Right renal cortex interstitium (tissue), 3 donors: ENCODE measurements around the gene TEDC1. TPM values are rescaled to one million over a fixed set of nuclear protein-coding genes. Genes with fewer than 3 reads are reported as not detected.

Experiments used
- DNase-seq, 3 donors: peaks; one replicate each; pipeline ENCODE4 v3.0.0-alpha.2; 2013; ENCODE audit warnings: low read depth in 3 of 3, low spot score in 2 of 3
- polyA plus RNA-seq, 3 donors: library from polyadenylated mRNA; unstranded; fragments of 120-200 nt; gene quantifications; one replicate each; pipeline ENCODE4 v1.2.1, GENCODE V29; 2013; ENCODE audit not compliant: insufficient read length in 3 of 3

The TEDC1 gene
- polyA plus RNA-seq, 3 donors = 3.8 to 6.3 (median 4.7) TPM

GRCh38 chr14:105456736-105457617 is 34.1 kb upstream of the TEDC1 start:
- no peak for DNase-seq

- DNase-seq = no peak
Measured at GRCh38 chr14:105458010-105458409, 33.0 kb upstream of the TEDC1 start.

- no peak for DNase-seq
Measured at GRCh38 chr14:105458571-105458970, 32.5 kb upstream of the TEDC1 start.

GRCh38 chr14:105460116-105460515 is 30.9 kb upstream of the TEDC1 start:
- no peak for DNase-seq

- DNase-seq = no peak
Measured at GRCh38 chr14:105460616-105461015, 30.4 kb upstream of the TEDC1 start.

GRCh38 chr14:105461903-105462302 is 29.1 kb upstream of the TEDC1 start:
- DNase-seq = no peak

GRCh38 chr14:105464501-105464900 is 26.5 kb upstream of the TEDC1 start:
- no peak for DNase-seq

- DNase-seq = no peak
Measured at GRCh38 chr14:105465209-105466031, 25.6 kb upstream of the TEDC1 start.

GRCh38 chr14:105466531-105467248 is 24.4 kb upstream of the TEDC1 start:
- DNase-seq = no peak

GRCh38 chr14:105467249-105467941 is 23.7 kb upstream of the TEDC1 start:
- no peak for DNase-seq

- DNase-seq = no peak
Measured at GRCh38 chr14:105467942-105468471, 23.0 kb upstream of the TEDC1 start.

- no peak for DNase-seq
Measured at GRCh38 chr14:105468621-105469241, 22.3 kb upstream of the TEDC1 start.

- DNase-seq = no peak
Measured at GRCh38 chr14:105469456-105470349, 21.3 kb upstream of the TEDC1 start.

- no peak for DNase-seq
Measured at GRCh38 chr14:105470350-105471296, 20.4 kb upstream of the TEDC1 start.

- no peak for DNase-seq
Measured at GRCh38 chr14:105471297-105471821, 19.7 kb upstream of the TEDC1 start.

- DNase-seq = no peak
Measured at GRCh38 chr14:105471823-105472485, 19.1 kb upstream of the TEDC1 start.

GRCh38 chr14:105472486-105472991 is 18.5 kb upstream of the TEDC1 start:
- no peak for DNase-seq
